Prostate gland (tissue), 2 donors: ENCODE measurements around the gene ABLIM1. TPM values are rescaled to one million over a fixed set of nuclear protein-coding genes. Genes with fewer than 3 reads are reported as not detected.

Source experiments
- DNase-seq: peaks from one replicate; pipeline ENCODE4 v3.0.0-alpha.2; 2019; ENCODE audit warnings: low spot score
- H3K27ac ChIP-seq, 2 donors: fragments of 200-600 bp; sonication (generic); 2 replicates each; pipeline ENCODE4 v1.5.1; 2017 to 2019
- H3K27me3 ChIP-seq: fragments of 200-600 bp; sonication (generic); replicated peaks from 2 replicates; pipeline ENCODE4 v1.5.1; 2019; ENCODE audit not compliant: insufficient read depth
- H3K36me3 ChIP-seq, 2 donors: fragments of 200-600 bp; sonication (generic); 1 replicate in 1 of 2; 2 replicates in 1 of 2; pipeline versions ENCODE4 v1.5.1 to v1.8.1; 2017 to 2019
- H3K4me1 ChIP-seq: fragments of 200-600 bp; sonication (generic); replicated peaks from 2 replicates; pipeline ENCODE4 v1.5.1; 2019
- H3K4me3 ChIP-seq, 2 donors: fragments of 200-600 bp; sonication (generic); 2 replicates each; pipeline ENCODE4 v1.5.1; 2017 to 2019
- H3K9me3 ChIP-seq: fragments of 200-600 bp; sonication (generic); 2 replicates; pipeline ENCODE4 v1.5.1; 2017
- POLR2A ChIP-seq: fragments of 450-650 bp; IDR thresholded peaks from one replicate; pipeline ENCODE4 v1.6.1; 2016; ENCODE audit warnings: antibody characterized with exemption, mild to moderate bottlenecking
- POLR2AphosphoS5 ChIP-seq: sonication (generic); formaldehyde crosslinking; IDR thresholded peaks from one replicate; pipeline ENCODE4 v1.6.1; 2017; ENCODE audit warnings: antibody characterized with exemption
- WGBS: methylation state at CpG from one replicate; pipeline ENCODE4 v1.1.5; 2018; 5-methylcytosine and 5-hydroxymethylcytosine counted together
- intact Hi-C: fragments of 100-400 bp; cut with DNase I; formaldehyde crosslinking; loops from one replicate; pipeline ENCODE4 v1.14.2; 2022
- total RNA-seq, 2 donors: library from RNA; depleted of rRNA; stranded (reverse); fragments of >200 nt; gene quantifications; one replicate each; pipeline ENCODE4 v1.1.0, GENCODE V29; 2016
- TF ChIP-seq, protein P1 (sequence below), 4 experiments: fragments of 200-600 bp in 2 of 4; fragments of 450-650 bp in 2 of 4; sonication (generic) in 2 of 4; IDR thresholded peaks; 1 replicate in 3 of 4; 2 replicates in 1 of 4; pipeline ENCODE4 v1.5.1; 2016 to 2019; ENCODE audit warnings: antibody characterized with exemption in 4 of 4, mild to moderate bottlenecking in 2 of 4, moderate library complexity in 2 of 4

Gene ABLIM1
- total RNA-seq, 2 donors from 2014 or later: 43.9 to 138 TPM

DNA sequence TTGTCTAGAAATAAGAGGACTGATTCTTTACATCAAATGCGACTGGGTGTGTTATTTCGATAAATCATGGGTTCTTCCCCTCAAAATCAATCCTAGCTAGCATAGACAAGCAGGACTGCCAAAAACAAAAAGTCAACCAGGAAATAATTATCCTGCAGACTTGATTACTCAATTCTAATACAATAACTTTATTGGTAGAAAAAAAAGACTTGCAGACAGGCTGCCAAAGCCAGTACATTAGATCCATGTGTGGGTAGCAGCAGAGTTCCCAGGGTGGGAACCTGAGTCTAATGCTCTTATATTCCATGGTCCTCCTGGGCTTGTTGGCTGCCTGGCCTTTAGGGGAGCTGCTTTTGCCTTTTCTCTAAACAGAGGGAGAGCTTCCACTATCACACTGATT, 261.6 kb downstream of the ABLIM1 start:
- no peak for DNase-seq
- Histone ChIP-seq H3K36me3 (no peaks in the 10 kb centered on the region), H3K9me3 (no peaks in the 10 kb centered on the region), H3K4me3 (no peak overlapping the region), H3K27me3 (no peaks in the 10 kb centered on the region), H3K27ac (no peak overlapping the region), H3K4me1 (no peaks in the 10 kb centered on the region)
- WGBS: 84% methylated on average over 2 of the region's 2 CpGs
- no peak for TF ChIP-seq POLR2AphosphoS5
- TF ChIP-seq, protein P1, sequence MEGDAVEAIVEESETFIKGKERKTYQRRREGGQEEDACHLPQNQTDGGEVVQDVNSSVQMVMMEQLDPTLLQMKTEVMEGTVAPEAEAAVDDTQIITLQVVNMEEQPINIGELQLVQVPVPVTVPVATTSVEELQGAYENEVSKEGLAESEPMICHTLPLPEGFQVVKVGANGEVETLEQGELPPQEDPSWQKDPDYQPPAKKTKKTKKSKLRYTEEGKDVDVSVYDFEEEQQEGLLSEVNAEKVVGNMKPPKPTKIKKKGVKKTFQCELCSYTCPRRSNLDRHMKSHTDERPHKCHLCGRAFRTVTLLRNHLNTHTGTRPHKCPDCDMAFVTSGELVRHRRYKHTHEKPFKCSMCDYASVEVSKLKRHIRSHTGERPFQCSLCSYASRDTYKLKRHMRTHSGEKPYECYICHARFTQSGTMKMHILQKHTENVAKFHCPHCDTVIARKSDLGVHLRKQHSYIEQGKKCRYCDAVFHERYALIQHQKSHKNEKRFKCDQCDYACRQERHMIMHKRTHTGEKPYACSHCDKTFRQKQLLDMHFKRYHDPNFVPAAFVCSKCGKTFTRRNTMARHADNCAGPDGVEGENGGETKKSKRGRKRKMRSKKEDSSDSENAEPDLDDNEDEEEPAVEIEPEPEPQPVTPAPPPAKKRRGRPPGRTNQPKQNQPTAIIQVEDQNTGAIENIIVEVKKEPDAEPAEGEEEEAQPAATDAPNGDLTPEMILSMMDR (IDR thresholded peaks at IDR 0.05): no peak
- no peak for TF ChIP-seq POLR2A
- intact Hi-C loops: no loop called here

DNA sequence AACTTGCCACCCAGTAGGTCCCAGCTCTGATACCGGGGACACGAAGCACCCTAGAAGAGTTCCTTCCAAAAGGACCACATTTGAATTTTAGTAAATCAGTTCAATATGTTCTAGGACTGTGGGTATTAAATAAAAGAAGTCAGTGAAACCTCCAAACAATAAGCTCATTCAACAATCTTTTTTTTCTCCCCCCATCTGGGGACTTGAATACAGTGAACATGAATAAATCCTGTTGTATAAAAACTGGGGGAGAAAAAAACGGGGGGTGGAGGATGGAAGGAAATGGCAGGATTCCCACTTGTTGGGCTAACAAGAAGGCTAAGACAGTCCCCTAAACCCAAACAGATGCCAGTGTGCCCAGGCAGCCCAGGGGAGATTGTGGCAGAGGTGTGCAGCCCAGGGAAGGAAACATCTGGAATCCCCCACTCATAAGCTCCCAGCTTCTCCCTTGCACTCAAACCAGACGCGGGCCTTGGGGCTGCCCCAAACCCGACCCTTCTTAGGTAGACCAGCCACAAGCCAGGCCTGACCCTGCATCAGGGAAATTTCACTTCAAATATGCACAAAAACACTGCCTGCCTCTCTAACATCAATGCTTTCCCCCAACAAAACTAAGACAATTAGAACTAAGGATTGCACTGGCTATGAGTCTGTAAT, 262.6 kb downstream of the ABLIM1 start:
- 87% methylated on average over 6 of the region's 6 CpGs for WGBS
- Histone ChIP-seq H3K4me1 (no peaks in the 10 kb centered on the region), H3K27ac (no peak overlapping the region), H3K9me3 (no peaks in the 10 kb centered on the region), H3K4me3 (no peak overlapping the region), H3K27me3 (no peaks in the 10 kb centered on the region), H3K36me3 (no peaks in the 10 kb centered on the region)
- no peak for DNase-seq
- intact Hi-C loops: no loop called here
- TF ChIP-seq POLR2AphosphoS5 (no peak), POLR2A (no peak)
- TF ChIP-seq, protein P1 (IDR thresholded peaks at IDR 0.05): no peak

DNA sequence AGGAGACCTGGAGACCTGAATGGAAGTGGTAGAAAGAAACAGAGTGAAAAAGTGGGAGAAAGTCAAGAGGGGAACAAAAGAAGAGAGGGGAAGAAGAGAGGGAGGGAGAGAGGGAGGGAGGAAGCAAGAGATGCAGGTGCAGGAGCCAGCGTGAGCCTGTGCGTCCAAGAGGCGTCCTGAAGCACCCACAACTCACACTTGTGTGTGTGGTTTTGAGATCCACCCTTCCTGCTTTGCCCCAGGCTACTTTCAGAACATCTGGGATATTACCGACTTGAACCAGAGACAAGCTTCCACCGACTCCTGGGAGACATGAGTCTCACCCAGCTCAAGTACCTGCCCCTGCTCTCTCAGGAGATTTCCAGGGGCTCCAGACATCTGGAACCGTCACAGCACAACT, 263.5 kb downstream of the ABLIM1 start:
- WGBS: 87% methylated on average over 6 of the region's 6 CpGs
- intact Hi-C loops: no loop called here
- no peak overlapping the region for H3K4me3 ChIP-seq
- no peak for DNase-seq
- H3K27ac ChIP-seq: no peak overlapping the region
- no peaks in the 10 kb centered on the region for H3K36me3 ChIP-seq
- no peaks in the 10 kb centered on the region for H3K27me3 ChIP-seq
- no peaks in the 10 kb centered on the region for H3K4me1 ChIP-seq
- no peaks in the 10 kb centered on the region for H3K9me3 ChIP-seq
- TF ChIP-seq, protein P1 (IDR thresholded peaks at IDR 0.05): no peak
- TF ChIP-seq POLR2A: no peak
- no peak for TF ChIP-seq POLR2AphosphoS5

DNA sequence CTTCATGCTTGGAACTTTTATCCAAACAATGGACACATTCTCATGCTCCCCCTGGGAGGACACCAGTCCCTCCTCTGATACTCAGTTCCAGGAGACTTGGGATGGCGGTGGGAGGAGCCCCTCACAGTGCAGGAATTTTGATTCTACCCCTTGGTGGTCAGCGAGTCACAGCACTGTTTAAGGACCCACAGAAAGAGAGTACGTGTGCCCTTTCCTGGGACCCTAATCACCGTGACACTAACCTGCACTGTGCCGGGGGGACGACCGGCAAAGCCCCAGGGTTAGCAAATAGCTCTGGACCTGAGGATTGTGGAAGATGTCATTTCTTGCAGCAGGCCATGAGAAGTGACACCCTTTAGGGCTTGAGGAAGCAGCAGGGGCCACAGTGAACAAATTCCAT, 264.2 kb downstream of the ABLIM1 start:
- 95% methylated on average over 7 of the region's 7 CpGs for WGBS
- Histone ChIP-seq H3K4me3 (no peak overlapping the region), H3K36me3 (no peaks in the 10 kb centered on the region), H3K27ac (no peak overlapping the region), H3K9me3 (no peaks in the 10 kb centered on the region), H3K27me3 (no peaks in the 10 kb centered on the region), H3K4me1 (no peaks in the 10 kb centered on the region)
- no peak for TF ChIP-seq POLR2A
- TF ChIP-seq, protein P1 (IDR thresholded peaks at IDR 0.05): no peak
- no peak for TF ChIP-seq POLR2AphosphoS5
- intact Hi-C loops: no loop called here
- DNase-seq: no peak

DNA sequence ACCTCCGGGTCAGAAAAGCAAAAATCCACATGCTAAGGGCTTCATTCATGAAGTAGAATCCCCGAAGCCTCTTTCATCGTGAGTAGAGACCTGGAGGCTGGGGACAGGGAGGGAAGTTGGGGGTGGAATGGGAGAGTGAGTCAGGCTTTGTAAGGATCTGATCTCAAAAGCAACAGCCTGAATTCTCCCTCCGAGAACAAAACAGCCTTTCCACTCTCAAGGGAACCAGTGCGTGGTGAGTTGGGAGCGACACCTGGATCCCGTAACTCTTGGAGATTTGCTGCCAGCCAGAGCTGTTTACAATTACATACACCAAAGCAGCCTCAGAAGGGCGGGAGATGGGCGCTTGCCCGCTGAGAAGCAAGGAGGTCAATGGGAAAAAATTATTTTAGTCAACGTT, 264.6 kb downstream of the ABLIM1 start:
- Histone ChIP-seq H3K27me3 (no peaks in the 10 kb centered on the region), H3K9me3 (no peaks in the 10 kb centered on the region), H3K4me3 (no peak overlapping the region), H3K4me1 (no peaks in the 10 kb centered on the region), H3K36me3 (no peaks in the 10 kb centered on the region), H3K27ac (peak overlapping the region in 1 of 2 donors; percentile 44)
- DNase-seq: no peak
- 37% methylated on average over 11 of the region's 11 CpGs for WGBS
- intact Hi-C loops: no loop called here
- TF ChIP-seq POLR2AphosphoS5 (no peak), POLR2A (no peak)
- TF ChIP-seq, protein P1 (IDR thresholded peaks at IDR 0.05): no peak
